ENCODE results near the gene MICAL3.

MICAL3 gene

GRCh38 chr22:17902960-17903359 is 121.4 kb downstream of the MICAL3 start:
- no peak overlapping the region for H3K4me3 ChIP-seq (ENCODE audit: low read depth, low read length)
- DNase-seq (ENCODE audit: low read depth, low spot score): no peak
- TF ChIP-seq, protein P1, sequence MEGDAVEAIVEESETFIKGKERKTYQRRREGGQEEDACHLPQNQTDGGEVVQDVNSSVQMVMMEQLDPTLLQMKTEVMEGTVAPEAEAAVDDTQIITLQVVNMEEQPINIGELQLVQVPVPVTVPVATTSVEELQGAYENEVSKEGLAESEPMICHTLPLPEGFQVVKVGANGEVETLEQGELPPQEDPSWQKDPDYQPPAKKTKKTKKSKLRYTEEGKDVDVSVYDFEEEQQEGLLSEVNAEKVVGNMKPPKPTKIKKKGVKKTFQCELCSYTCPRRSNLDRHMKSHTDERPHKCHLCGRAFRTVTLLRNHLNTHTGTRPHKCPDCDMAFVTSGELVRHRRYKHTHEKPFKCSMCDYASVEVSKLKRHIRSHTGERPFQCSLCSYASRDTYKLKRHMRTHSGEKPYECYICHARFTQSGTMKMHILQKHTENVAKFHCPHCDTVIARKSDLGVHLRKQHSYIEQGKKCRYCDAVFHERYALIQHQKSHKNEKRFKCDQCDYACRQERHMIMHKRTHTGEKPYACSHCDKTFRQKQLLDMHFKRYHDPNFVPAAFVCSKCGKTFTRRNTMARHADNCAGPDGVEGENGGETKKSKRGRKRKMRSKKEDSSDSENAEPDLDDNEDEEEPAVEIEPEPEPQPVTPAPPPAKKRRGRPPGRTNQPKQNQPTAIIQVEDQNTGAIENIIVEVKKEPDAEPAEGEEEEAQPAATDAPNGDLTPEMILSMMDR (IDR thresholded peaks at IDR 0.05; ENCODE audit: low read depth, low read length): no peak
- in situ Hi-C loops (cut with HindIII; ENCODE audit: low sequenced_read_pairs): no loop called here

DNA sequence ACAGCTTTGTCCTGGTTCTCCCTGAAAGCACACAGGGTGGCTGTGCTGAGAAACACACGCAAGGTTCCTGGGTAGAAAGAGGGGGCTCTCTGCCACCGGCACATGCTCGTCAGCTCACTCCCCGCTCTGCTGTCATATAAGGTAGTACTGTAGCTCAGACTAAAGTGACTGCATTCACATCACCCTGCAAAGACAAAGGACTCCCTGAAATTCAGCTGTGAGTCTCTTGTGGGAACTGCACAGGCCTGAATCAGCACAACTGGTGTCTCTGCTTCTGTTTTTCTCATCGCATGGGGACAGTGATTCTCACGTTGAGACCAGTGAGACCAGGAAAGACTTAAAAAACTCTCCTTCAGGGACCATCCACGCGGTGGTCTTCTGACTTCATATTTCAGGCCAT is 126.0 kb downstream of the MICAL3 start:
- in situ Hi-C loops (cut with HindIII; ENCODE audit: low sequenced_read_pairs): no loop called here
- TF ChIP-seq, protein P1 (IDR thresholded peaks at IDR 0.05; ENCODE audit: low read depth, low read length): no peak
- H3K4me3 ChIP-seq (ENCODE audit: low read depth, low read length): no peak overlapping the region
- no peak for DNase-seq (ENCODE audit: low read depth, low spot score)

- H3K4me3 ChIP-seq (ENCODE audit: low read depth, low read length): no peak overlapping the region
- DNase-seq (ENCODE audit: low read depth, low spot score): no peak
- TF ChIP-seq, protein P1 (IDR thresholded peaks at IDR 0.05; ENCODE audit: low read depth, low read length): no peak
- in situ Hi-C loops (cut with HindIII; ENCODE audit: low sequenced_read_pairs): no loop called here
Observed at GRCh38 chr22:17897858-17898257, 126.5 kb downstream of the MICAL3 start.

- in situ Hi-C loops (cut with HindIII; ENCODE audit: low sequenced_read_pairs): no loop called here
- TF ChIP-seq, protein P1 (IDR thresholded peaks at IDR 0.05; ENCODE audit: low read depth, low read length): no peak
- DNase-seq (ENCODE audit: low read depth, low spot score): no peak
- H3K4me3 ChIP-seq (ENCODE audit: low read depth, low read length): no peak overlapping the region
Observed at GRCh38 chr22:17897426-17897825, 126.9 kb downstream of the MICAL3 start.

GRCh38 chr22:17896586-17896985 is 127.8 kb downstream of the MICAL3 start:
- in situ Hi-C loops (cut with HindIII; ENCODE audit: low sequenced_read_pairs): no loop called here
- peak; percentile 33 for DNase-seq (ENCODE audit: low read depth, low spot score)
- TF ChIP-seq, protein P1 (IDR thresholded peaks at IDR 0.05; ENCODE audit: low read depth, low read length): peak; percentile 66
- no peak overlapping the region for H3K4me3 ChIP-seq (ENCODE audit: low read depth, low read length)

GRCh38 chr22:17893900-17894535 is 130.3 kb downstream of the MICAL3 start:
- H3K4me3 ChIP-seq (ENCODE audit: low read depth, low read length): no peak overlapping the region
- TF ChIP-seq, protein P1 (IDR thresholded peaks at IDR 0.05; ENCODE audit: low read depth, low read length): no peak
- in situ Hi-C loops (cut with HindIII; ENCODE audit: low sequenced_read_pairs): no loop called here
- DNase-seq (ENCODE audit: low read depth, low spot score): no peak

All from astrocyte of the spinal cord (primary cell).